Liver (tissue), 3 donors: ENCODE measurements around the gene GOPC.

ENCODE experiments used
- GABPA ChIP-seq, 2 donors: IDR thresholded peaks in 1 of 2; conservative IDR thresholded peaks in 1 of 2; 2 replicates each; pipeline ENCODE4 v1.6.1; 2016; ENCODE audit warnings: antibody characterized with exemption in 2 of 2, mild to moderate bottlenecking in 1 of 2, moderate library complexity in 1 of 2
- RAD21 ChIP-seq, 2 donors: IDR thresholded peaks; 2 replicates each; pipeline ENCODE4 v1.6.1; 2016; ENCODE audit warnings: antibody characterized with exemption in 2 of 2, mild to moderate bottlenecking in 2 of 2
- SP1 ChIP-seq: IDR thresholded peaks from 2 replicates; pipeline ENCODE4 v1.6.1; 2018; ENCODE audit warnings: antibody characterized with exemption, mild to moderate bottlenecking
- TAF1 ChIP-seq: conservative IDR thresholded peaks from 2 replicates; pipeline ENCODE4 v1.6.1; 2016; ENCODE audit warnings: antibody characterized with exemption, mild to moderate bottlenecking
- YY1 ChIP-seq: IDR thresholded peaks from 2 replicates; pipeline ENCODE4 v1.6.1; 2016; ENCODE audit warnings: antibody characterized with exemption, mild to moderate bottlenecking
- TF ChIP-seq, protein P1 (sequence below): fragments of 150-350 bp; IDR thresholded peaks from 2 replicates; pipeline ENCODE4 v1.5.1; 2017; ENCODE audit warnings: improper control_type of control experiment, low read depth, low read length; ENCODE audit not compliant: missing input control
- TF ChIP-seq, protein P2 (sequence below): IDR thresholded peaks from 2 replicates; pipeline ENCODE4 v1.6.1; 2016; ENCODE audit warnings: antibody characterized with exemption, mild to moderate bottlenecking
- TF ChIP-seq, protein P3 (sequence below): IDR thresholded peaks from 2 replicates; pipeline ENCODE4 v1.6.1; 2016; ENCODE audit warnings: antibody characterized with exemption
- donor health status: healthy.
- donor health status: healthy.

DNA sequence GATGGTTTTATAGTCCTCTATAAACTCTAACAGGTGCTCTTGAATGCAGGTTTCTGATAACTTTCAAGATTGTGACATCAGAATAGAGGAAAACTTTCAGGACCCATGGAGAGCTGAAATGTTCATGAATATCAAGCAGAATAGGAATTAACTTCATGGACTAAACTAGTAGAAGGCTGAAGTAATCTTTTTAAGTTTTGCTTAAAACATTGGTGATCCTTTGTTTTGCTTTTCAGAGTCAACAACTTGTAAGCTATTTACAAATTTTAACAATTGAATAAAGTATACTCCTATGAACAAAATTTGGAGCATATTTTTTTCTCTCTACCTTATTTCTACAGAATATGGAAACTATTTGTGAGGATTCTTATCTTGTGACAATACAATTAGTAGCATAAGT lies 25.2 kb upstream of the GOPC start:
- TF ChIP-seq, protein P1, sequence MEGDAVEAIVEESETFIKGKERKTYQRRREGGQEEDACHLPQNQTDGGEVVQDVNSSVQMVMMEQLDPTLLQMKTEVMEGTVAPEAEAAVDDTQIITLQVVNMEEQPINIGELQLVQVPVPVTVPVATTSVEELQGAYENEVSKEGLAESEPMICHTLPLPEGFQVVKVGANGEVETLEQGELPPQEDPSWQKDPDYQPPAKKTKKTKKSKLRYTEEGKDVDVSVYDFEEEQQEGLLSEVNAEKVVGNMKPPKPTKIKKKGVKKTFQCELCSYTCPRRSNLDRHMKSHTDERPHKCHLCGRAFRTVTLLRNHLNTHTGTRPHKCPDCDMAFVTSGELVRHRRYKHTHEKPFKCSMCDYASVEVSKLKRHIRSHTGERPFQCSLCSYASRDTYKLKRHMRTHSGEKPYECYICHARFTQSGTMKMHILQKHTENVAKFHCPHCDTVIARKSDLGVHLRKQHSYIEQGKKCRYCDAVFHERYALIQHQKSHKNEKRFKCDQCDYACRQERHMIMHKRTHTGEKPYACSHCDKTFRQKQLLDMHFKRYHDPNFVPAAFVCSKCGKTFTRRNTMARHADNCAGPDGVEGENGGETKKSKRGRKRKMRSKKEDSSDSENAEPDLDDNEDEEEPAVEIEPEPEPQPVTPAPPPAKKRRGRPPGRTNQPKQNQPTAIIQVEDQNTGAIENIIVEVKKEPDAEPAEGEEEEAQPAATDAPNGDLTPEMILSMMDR: no peak
- TF ChIP-seq, protein P2, sequence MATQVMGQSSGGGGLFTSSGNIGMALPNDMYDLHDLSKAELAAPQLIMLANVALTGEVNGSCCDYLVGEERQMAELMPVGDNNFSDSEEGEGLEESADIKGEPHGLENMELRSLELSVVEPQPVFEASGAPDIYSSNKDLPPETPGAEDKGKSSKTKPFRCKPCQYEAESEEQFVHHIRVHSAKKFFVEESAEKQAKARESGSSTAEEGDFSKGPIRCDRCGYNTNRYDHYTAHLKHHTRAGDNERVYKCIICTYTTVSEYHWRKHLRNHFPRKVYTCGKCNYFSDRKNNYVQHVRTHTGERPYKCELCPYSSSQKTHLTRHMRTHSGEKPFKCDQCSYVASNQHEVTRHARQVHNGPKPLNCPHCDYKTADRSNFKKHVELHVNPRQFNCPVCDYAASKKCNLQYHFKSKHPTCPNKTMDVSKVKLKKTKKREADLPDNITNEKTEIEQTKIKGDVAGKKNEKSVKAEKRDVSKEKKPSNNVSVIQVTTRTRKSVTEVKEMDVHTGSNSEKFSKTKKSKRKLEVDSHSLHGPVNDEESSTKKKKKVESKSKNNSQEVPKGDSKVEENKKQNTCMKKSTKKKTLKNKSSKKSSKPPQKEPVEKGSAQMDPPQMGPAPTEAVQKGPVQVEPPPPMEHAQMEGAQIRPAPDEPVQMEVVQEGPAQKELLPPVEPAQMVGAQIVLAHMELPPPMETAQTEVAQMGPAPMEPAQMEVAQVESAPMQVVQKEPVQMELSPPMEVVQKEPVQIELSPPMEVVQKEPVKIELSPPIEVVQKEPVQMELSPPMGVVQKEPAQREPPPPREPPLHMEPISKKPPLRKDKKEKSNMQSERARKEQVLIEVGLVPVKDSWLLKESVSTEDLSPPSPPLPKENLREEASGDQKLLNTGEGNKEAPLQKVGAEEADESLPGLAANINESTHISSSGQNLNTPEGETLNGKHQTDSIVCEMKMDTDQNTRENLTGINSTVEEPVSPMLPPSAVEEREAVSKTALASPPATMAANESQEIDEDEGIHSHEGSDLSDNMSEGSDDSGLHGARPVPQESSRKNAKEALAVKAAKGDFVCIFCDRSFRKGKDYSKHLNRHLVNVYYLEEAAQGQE: no peak
- no peak for TF ChIP-seq RAD21 (IDR thresholded peaks at IDR 0.05)
- no peak for TF ChIP-seq GABPA (IDR thresholded peaks at IDR 0.05 in 1 of 2, conservative IDR thresholded peaks at IDR 0.05 in 1 of 2)
- TF ChIP-seq TAF1: no peak
- TF ChIP-seq SP1: no peak
- TF ChIP-seq, protein P3, sequence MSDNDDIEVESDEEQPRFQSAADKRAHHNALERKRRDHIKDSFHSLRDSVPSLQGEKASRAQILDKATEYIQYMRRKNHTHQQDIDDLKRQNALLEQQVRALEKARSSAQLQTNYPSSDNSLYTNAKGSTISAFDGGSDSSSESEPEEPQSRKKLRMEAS: no peak
- TF ChIP-seq YY1: no peak
